Kidney glomerular epithelial cell (primary cell): ENCODE results near the gene MAPKAPK2.
A peak's percentile ranks its signal among the peaks of the same experiment; 100 is the strongest.

Experiments
- DNase-seq: peaks from one replicate; lab custom pipeline; 2025; lab: John Stamatoyannopoulos, UW

Gene MAPKAPK2

DNA sequence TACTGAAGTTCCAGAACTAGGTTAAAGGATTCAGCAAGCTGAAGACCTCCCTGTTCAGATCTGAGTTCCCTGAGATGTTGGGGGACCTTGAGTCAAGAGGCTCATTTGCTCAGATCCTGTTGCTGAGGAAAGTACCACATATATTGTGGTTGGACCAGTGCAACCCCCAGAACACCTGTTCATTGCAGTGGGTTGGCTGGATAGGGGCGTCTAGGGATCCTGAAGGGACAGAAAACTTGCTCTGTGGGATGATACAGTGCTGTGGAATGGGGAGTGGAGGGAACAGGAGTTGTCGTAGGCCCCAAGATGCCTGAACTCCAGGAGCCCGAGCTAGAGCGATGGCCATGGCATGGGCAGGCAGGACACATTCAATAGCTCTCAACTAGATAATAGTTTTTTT, 24.6 kb upstream of the MAPKAPK2 start:
- DNase-seq: no peak

DNA sequence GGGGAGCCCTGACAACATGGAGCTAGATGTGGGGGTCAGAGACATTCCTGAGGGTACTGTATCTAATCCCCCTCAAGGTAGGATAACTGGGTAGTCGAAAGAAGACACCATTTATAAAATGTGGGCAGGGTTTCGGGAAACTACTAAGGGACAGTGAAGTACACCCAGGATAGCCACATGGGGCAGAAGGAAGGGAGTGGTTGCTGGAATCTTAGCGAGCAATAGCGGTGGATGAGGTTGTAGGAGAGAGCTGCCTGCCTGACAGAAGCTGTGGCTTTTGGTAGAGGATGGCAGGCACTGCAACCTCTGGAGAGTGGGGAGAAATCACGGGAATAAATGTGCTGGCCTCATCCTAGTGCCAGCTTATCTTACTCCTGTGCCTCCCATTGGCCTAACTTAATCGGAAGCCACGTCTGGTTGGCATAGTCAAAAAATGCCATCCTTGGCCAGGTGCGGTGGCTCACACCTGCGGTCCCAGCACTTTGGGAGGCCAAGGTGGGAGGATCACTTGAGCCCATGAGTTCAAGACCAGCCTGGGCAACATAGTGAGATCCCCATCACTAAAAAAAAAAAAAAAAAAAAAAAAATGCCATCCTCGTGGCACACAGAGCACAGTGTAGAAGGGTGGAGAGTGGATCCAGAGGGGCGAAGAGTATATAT, 23.4 kb upstream of the MAPKAPK2 start:
- DNase-seq: no peak

DNA sequence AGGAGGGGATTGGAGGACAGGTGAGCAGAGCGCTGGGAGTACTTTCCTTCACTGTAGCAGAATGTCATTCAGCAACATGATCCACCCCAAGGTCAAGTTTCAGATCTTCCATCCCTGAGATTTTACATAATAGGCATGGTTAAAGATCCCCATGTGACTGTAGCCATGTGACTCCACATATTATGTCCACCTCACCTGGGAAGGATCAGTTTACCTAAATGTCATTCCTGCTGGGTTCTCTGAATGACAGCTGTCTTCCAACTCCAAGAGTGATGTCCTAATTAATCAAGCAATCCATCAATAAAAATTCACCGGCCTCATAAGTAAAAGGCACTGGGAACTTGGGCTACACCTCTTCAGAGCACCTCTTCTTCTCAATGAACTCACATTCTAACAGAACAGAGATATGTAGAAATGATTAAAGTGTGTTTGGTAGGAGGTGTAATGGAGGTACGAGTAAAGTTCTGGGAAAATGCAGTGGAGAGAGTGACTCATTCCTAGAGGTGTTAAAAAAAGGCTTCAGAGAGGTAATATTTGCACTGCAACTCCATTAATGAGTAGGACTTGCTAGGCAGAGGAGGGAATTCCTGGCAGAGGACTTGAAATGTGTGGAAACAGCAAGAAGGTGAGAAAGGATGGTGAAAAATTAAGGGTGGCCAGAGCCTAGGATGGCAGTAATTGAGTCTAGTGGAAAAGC, 22.2 kb upstream of the MAPKAPK2 start:
- no peak for DNase-seq

GRCh38 chr1:206663362-206663761, 21.3 kb upstream of the MAPKAPK2 start:
- DNase-seq: no peak

DNA sequence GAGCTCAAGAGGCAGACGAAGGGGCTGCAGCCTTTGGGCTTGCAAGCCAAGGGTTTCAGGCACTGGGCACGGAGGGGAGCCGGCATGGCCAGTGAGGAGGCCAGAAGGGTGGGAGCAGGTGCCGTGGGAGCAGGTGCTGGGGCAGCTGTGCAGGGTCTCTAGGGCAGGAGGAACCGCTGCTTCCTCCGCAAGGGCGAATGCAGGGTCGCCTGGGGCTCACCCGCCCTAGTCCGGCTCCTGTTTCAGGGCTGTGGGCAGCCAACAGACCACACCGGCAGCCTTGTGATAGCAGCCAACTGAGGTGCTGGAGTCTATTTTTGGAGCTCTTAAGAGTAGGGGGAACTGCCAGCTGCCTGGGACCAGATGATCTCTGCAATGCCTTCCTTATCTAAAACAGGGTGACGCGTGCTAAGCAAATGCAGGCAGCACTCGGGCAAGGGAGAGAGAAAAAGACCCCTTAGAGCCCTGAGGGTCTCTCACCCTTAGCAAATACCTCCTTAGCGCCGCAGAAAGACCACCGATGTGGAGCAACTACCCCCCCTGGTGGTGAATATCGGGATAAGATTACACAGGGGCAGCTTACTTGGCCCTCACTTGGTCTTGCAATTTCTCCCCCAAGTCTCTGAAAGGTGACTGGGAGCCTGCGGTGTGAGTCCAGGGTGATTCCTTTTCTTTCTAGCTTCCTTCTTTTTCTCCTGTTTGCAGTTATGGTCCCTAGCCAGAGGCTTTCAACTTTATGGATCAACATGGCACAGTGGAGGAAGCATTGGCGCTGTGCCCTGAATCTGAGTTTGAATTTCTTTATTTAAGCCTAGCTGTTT, 20.7 kb upstream of the MAPKAPK2 start:
- DNase-seq: peak; percentile 40

- DNase-seq: no peak
Measured at GRCh38 chr1:206664740-206665139, 20.0 kb upstream of the MAPKAPK2 start.

DNA sequence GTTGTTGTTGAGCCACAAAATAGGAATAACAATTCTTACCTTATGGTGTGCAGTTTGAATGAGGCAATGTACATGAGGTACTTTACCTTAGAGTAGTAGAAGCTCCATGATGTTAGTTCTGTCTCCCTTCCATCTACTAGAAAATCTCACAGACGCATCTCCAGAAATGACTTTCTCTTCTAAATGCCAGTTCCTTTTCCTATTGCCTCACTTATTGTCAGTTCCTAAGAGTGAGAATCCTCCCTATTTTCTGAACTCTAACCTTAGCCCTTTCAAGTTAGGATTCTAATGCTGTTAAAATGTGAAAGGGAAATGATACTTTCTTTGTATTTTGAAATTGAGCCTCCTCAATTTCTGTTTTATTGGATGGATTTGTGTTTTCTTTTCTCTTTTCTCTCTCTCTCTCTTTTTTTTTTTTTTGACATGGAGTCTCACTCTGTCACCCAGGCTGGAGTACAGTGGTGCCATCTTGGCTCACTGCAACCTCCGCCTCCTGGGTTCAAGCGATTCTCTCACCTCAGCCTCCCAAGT, 18.6 kb upstream of the MAPKAPK2 start:
- DNase-seq: no peak

DNA sequence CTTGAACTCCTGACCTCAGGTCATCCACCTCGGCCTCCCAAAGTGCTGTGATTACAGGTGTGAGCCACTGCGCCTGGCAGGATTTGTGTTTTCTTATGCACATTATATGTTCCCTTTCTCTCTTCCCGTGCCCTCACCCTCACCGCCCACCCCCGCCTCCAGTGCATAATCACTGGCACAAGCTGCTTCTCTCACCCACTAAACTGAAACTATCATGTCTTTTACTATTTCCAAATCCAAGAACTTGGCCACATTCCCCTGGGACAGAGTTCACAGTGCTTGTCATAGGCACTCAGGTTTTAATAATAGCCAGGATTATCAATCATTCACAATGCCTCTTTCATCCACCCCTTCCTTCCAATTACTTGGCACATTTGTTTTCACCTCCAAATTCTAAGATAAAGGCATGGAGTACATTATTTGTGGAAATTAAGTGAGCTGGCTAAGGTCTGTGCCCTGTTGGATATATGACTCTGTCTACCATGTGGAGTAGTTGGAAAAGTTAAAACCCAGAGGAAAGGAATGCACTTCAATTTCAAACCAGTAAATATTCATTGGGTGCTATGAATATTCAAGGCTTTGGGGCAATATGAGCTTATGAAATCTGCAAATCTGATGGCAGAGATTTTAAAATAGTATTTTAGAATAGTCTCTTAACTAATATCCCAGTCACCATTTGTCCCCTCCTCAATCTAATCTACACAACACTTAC, 17.6 kb upstream of the MAPKAPK2 start:
- no peak for DNase-seq

DNA sequence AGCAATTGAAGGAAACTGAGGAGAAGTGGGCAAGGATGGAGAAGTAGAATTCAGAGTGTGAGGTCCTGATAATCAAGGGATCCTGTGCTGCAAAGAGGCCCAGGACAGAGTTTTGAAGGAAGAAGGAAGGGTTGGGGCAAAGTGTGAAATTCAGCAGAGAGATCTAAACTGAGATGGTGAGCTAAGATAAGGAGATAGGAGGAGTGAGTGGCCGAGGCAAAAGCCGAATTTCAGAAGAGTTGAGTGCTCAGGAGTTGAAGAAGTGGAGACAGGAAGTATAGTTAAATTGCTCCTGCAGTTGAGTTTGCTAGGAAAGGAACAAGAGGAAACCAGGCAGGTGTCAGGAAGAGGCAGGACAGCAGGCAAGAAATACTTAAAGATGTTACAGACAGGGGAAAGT, 16.4 kb upstream of the MAPKAPK2 start:
- no peak for DNase-seq

DNA sequence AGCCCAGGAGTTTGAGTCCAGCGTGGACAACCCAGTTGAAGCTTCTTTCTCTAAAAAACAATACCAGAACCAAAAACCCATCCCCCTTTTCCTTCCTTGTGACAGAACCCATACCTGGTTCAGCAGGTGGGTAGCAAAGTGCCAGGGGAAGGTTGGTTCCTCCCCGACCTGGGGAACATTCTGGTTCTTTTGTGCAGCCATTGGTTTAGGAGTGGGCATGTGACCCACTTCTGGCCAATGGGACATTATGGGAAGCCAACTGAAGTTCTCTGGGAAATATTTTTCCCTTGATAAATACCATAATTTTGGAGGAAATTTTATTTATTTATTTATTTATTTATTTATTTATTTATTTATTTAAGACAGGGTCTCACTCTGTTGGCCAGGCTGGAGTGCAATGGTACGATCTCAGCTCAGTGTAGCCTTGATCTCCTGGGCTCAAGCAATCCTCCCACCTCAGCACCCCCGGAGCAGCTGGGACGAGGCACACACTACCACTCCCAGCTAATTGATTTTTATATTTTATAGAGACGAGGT, 15.8 kb upstream of the MAPKAPK2 start:
- no peak for DNase-seq

DNA sequence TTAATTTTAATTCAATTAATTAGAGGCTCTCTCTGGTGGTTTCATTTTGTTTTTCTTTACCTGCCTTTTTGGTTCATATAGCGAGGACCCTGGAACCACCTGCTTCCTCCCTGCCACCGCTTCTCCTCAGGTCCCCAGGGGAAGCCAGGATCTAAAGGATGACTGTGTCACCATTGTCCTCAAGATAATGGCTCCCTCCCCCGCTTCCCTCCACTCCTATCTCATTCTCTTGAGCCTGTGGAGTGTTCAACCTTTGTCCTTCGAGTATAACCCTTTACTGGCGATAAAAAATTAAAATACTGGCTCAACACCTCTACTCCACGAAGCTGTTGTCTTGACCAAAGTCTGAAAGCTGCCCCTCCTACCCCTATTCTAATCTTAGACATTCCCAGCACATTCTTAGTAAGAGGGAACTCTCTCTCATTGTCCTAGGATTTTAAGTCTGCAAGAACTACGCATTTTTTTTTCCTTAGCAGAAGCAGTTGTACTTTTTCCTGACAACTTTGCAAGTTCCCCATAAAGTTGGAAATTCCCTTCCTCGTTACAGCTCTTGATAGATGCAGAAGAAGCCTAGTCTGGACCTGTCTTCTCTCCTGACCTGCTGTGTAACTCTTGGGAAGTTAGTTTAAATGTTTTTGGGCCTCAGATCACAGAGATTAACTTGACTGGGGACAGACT, 12.6 kb upstream of the MAPKAPK2 start:
- no peak for DNase-seq

DNA sequence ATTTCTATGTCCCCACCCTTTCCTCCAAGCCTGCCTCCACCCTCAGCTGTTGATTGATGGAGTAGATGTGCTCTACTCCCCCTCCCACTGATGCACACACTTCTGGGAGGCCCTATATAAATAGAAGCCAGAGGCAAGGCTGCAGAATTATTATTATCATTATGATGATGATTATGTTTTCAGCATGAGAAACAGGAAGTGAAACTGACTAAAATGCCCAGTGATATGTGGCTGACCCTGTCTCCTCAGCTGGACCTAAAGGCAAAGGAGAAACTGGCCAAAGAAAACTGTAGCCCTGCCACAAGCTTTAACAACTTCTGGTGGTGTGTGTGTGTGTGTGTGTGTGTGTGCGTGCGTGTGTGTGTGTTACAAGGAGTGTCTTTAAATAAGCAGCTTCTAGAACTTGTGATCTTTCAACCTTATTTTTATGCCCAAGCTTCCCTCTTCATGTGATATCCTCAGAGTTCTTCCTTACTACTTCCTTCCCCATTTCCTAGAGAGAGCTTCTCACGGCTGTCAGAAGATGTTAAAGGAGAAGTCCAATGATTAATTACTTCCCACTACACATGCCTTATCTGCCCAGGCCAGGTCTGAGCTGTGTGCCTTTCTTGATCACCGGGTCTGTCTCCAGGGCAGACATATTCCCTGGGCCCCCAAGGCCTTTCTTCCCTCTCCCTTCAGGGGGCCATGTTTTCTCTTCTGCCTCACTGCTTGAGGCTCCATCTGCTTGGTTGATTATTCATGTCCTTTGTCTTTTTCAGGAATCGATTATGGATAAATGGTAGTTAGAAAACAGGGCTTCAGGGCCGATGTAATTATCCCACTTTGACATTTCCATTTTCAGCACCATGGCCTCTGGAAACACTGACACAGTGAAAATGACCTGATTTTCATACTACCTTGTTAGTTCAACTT, 11.6 kb upstream of the MAPKAPK2 start:
- DNase-seq: no peak

GRCh38 chr1:206674236-206674635, 10.5 kb upstream of the MAPKAPK2 start:
- no peak for DNase-seq

DNA sequence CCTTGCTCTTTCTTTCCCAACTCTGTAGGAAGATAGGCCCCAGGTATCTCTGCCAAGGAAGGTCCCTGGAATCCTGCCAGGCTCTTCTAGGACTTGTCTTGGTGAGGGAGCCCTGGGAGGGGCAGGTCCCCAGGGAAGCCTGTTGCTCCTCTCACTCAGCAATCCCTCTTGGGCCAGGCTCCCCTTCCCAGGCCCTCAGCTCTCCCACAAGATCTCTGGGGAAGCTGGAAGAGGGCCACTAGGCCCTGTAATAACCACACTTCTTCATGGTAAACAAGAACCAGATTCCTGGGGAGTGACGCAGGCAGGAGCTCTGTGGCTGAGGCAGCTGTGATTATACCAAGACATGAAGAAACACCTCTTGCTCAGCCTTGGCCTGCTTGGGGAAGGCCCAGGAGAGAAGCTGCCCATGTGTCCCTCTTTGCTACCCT, 9.9 kb upstream of the MAPKAPK2 start:
- peak; percentile 90 for DNase-seq

DNA sequence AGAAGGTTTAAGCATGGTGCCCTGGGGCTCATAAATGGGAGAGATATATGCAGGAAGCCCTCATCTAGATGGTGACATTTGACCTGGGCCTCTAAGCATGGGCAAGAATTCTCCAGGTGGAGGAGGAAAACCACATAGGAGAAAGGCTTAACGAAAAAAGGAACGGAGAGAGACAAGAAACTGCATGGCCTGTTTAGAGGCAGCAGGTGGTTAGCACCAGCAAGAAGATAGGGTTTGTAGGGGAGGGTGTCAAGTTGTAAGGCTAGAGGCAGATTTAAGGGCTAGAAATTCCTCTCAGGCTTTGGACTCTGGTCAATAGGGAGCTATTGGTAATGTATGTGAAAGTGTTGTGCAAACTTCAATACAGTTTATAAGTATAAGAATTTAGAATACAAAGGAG, 8.2 kb upstream of the MAPKAPK2 start:
- DNase-seq: no peak

GRCh38 chr1:206678490-206678889, 6.2 kb upstream of the MAPKAPK2 start:
- no peak for DNase-seq

- no peak for DNase-seq
Measured at GRCh38 chr1:206679738-206680211, 4.9 kb upstream of the MAPKAPK2 start.

DNA sequence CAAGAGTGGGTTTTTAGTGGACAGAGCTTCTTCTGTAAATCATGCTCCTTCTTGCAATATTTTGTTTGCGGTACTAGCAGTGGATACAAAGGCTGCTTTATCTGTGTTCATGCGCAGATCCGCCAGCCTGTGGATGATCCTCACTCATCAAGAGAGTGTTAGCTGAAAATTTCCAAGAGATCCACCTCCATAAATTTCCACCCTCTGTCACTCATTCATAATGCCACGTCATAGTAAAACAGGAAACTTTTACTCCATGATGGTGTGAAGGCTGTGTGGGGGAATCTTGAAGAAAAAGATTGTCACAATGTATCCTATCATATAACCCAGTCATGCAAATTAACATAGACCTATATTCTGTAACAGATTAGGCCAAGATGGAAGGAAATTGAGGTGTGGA, 4.4 kb upstream of the MAPKAPK2 start:
- no peak for DNase-seq

DNA sequence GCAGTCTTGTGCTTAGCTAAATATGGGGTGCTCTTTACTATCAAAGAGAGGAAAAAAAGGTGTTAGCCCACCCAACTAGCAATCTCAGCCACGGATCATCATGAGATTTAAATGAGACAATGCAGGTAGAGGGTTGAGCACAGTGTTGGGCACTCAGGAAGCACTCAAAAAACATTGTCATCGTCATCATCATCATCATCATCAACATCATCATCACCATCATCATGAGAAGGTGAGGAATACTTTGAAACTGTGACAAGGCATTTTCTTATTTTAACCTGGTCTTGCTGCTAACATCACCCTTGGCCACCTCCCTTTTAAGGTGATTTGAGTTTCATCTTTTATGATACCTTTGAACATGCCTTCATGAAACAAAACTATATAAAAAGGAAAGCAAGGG, 3.3 kb upstream of the MAPKAPK2 start:
- no peak for DNase-seq

DNA sequence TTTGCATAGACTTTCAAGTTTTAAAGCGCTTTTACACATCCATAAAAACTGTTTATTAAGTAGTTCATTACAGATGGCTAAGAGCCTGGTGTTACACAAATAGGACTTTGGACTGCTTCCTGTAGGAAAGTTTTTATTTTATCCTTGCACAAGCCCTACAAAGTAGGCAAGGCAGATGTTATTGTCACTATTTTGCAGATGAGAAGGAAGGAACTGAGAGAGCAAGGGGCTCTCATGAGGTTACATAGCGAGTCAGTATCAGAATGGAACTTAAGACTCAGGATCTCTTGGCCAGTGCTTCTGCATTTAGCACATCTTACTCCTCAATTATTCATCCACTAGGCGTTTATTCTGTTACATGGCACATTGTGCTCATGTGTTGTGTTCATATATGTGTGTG, 2.6 kb upstream of the MAPKAPK2 start:
- no peak for DNase-seq
